Sciatic nerve (tissue), 2 donors: ENCODE results near the gene XXYLT1. TPM values are rescaled to one million over a fixed set of nuclear protein-coding genes. Genes with fewer than 3 reads are reported as not detected.
"Not testable (repeated sequence)": the region's sequence is repeated elsewhere in the genome, so short reads cannot be mapped to it uniquely, and the experiment has no call there.

ENCODE experiments used
- ATAC-seq: fragments of 200-7000 bp; cut with Tn5 transposase; one replicate; pipeline ENCODE4 v1.9.1; 2020; ENCODE audit warnings: mild to moderate bottlenecking, moderate library complexity
- DNase-seq: peaks from one replicate; pipeline ENCODE4 v3.0.0-alpha.2; 2020; ENCODE audit warnings: low spot score
- intact Hi-C: fragments of 100-400 bp; cut with DNase I; formaldehyde crosslinking; loops from one replicate; pipeline ENCODE4 v1.14.2; 2022
- total RNA-seq: library from RNA; stranded (reverse); fragmentation: NEBNext Ultra II Directional; extraction: Animal tissue kit (Norgen Biotek cat#: 25700); gene quantifications from one replicate; pipeline ENCODE4 v1.2.1, GENCODE V29; 2021
- donor health status: DM: no; HTN: no; CAD: no.
- donor health status: DM: no; HTN: no; CAD: no.

Gene XXYLT1
- total RNA-seq, 1 donor from 2014 or later, result 11.0 TPM

GRCh38 chr3:195059006-195059350, 212.0 kb downstream of the XXYLT1 start:
- intact Hi-C loops, result no loop called here
- peak; percentile 30 for ATAC-seq
- no peak for DNase-seq

DNA sequence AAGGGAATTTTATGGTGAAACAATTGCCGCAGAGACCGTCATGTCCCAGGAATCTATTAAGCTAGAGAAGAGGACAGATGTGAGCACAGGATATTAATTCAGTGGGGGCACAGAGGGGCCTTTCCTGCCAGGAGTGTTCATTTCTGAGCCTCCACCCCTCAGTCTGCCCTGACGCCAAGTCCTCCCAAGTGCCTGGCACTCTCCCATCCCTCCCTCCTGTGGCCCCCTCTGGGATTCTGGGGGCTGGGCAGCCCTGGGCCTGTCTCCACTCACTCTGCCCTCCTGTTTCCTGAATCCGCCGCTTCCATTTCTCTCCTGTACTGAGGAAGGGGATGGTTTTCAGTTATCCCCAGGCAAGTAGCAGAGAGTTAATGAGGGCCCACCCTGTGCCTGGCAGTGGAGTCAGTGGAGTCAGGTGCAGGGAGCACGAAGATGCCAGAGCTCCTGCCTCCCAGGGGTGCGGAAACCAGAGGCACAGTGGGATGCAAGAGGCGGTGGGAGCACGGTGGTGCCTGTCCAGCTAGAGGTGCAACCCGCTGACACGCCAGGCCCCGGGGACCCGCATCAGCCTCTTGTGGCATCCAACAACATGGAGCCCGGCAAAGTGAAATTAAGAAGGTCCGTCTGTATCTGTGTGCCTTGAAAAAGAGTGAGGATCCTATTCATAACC, 212.5 kb downstream of the XXYLT1 start:
- ATAC-seq, result no peak
- no peak for DNase-seq
- intact Hi-C loops, result no loop called here

DNA sequence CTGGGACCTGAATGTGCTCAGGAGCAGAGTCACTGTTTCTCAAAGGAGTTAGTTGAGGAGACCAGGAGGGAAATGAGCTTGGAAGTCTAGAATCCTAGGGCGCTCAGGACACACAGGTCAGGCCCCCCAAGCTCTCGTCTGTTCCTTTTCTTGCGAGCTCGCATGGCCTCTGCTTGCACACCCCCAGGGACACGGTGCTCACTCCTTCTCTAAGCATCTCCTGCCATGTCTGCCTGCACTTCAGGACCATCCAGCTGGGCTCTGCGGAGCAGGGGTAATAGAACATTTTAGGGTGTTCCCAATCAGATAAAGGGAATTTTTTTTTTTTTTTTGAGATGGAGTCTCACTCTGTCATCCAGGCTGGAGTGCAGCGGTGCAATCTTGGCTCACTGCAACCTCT, 213.2 kb downstream of the XXYLT1 start:
- no peak for ATAC-seq
- no peak for DNase-seq
- intact Hi-C loops, result no loop called here

GRCh38 chr3:195056506-195056905, 214.5 kb downstream of the XXYLT1 start:
- no peak for ATAC-seq
- DNase-seq, result no peak
- intact Hi-C loops, result no loop called here

DNA sequence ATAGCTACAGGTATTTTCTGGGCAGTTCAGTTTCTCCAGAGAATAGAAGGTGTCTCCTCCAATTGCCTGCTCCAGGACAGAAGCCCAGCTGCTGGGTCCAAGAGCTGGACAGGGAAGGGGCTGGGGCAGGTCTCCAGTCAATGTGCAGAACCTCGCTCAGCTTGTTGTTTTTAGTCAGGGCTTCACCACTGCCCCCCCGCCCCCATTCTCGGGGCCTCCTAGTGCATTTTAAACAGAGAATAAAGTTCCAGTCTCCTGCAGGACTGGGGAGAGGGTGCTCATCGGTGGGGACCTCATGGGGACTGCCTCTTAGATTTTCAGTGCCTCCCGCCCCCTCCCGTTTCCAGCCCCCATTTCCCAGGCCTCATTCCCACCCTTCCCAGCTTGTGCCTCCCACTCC, 216.6 kb downstream of the XXYLT1 start:
- DNase-seq, result no peak
- intact Hi-C loops, result no loop called here
- ATAC-seq, result no peak

GRCh38 chr3:195052939-195053338, 218.0 kb downstream of the XXYLT1 start:
- ATAC-seq, result no peak
- intact Hi-C loops, result no loop called here
- DNase-seq, result no peak

GRCh38 chr3:195050296-195050695, 220.7 kb downstream of the XXYLT1 start:
- DNase-seq, ATAC-seq, intact Hi-C loops: not testable (repeated sequence)

DNA sequence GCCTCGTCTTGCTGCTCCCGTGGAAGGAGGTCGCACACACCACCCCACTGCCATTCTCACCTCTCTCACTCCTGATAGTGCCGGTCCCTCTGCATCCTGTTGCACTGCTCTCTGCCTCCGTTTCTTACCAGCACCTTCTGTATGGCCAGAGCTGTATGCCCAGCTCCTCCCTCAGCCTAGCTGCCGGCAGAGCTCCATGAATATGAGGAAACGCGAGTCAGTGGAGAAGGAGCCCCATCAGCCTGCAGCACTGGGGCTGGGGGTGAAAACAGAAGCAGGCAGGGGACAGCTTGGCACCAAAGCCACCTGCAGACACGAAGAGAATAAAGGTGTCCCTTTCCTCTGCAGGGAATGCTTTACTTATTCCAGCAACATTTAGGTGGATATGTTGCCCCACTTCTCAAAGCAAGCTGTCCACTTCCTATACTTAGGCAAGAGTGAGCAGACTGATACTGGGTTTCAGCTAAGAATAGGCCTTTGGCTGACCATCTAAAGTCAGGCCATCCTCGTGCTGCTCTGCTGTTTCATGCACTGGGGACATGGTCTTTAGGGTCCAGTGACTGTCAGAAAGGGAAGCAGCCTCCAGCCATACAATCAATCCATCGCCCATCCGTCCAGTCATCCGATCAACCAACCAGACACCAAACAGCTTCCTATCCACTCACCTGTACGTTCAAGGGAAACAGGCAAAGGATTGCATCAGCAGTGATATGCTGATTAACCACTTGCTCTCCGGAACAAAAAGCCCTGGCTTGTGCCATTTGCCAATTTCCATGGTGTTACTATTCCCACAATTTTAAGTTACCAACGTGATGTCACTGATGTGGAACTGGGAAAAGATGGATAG, 222.7 kb downstream of the XXYLT1 start:
- intact Hi-C loops, result no loop called here
- peak; percentile 21 for DNase-seq
- no peak for ATAC-seq

- no peak for ATAC-seq
- DNase-seq, result no peak
- intact Hi-C loops, result no loop called here
Measured at GRCh38 chr3:195047536-195047935, 223.4 kb downstream of the XXYLT1 start.

GRCh38 chr3:195046441-195046840, 224.5 kb downstream of the XXYLT1 start:
- DNase-seq, result peak; percentile 35
- ATAC-seq, result no peak
- intact Hi-C loops, result no loop called here

GRCh38 chr3:195045481-195046210, 225.3 kb downstream of the XXYLT1 start:
- ATAC-seq (no peak), DNase-seq (peak; percentile 40)
- intact Hi-C loops, result no loop called here

DNA sequence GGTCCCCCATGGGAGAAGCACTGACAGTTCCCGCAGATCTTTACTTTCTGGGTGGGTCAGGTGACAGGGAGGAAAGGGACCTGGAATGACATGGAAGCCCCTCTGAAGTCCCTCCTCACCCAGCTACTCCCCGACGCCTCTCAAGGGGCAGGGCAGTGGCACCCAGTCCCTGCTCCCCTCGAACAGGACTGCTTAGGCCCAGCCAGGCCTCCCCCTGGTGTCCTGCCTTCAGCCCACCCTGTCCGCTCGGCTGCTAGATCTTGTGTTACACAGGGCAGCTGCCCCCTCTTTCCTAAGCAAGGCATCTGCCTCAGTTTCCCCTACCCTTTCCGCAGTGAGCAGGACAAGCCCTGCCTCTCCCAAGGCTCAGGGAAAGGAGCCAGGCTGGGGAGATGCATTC, 226.5 kb downstream of the XXYLT1 start:
- DNase-seq (peak; percentile 44), ATAC-seq (no peak)
- intact Hi-C loops, result no loop called here

DNA sequence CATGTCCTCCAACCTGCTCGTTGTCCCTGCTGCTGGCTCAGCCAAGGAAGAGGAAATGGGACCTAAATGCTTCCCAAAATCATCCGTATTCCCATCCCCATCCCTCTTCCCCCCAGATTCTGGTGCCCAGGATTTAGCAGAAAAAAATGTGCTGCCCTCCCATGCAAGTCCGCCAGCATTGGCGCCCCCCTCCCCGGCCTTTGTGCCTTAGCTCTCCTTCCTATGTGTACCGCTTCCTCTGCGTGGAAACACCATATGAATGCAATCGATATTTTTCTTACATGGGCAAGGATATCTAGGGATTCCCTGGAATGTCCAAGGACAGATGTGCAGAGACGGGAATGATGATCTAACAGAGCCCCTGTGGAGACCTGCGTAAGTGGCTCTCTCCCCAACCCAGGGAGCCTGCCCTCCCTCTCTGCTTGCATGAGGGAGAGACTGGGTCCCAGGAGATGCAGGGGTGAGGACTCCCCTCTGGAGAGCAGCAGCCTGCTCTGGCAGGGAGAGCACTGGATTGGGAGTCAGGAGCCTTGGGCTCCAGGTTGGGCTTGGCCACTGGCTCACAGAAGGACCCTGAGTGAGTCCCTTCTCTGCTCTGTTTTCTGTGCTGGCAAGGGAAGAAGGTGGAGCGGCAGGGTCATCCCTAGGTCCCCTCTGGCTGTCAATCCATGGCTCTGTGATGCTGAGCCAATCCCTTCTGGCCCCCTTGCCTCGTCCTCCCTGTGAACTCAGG, 227.2 kb downstream of the XXYLT1 start:
- ATAC-seq (no peak), DNase-seq (peak; percentile 22)
- intact Hi-C loops, result no loop called here

GRCh38 chr3:195042743-195043606, 228.0 kb downstream of the XXYLT1 start:
- intact Hi-C loops, result no loop called here
- ATAC-seq (no peak), DNase-seq (peak; percentile 48)

GRCh38 chr3:195041871-195042742, 228.9 kb downstream of the XXYLT1 start:
- ATAC-seq (no peak), DNase-seq (peak; percentile 27)
- intact Hi-C loops, result no loop called here

- DNase-seq (peak; percentile 40), ATAC-seq (no peak)
- intact Hi-C loops, result no loop called here
Measured at GRCh38 chr3:195040773-195041520, 230.0 kb downstream of the XXYLT1 start.

GRCh38 chr3:195040094-195040493, 230.9 kb downstream of the XXYLT1 start:
- no peak for ATAC-seq
- DNase-seq, result peak; percentile 50
- intact Hi-C loops, result no loop called here
